ENCODE results near the gene CNTROB.

GRCh38 chr17:7988750-7989178, 56.8 kb downstream of the CNTROB start:
- TF ChIP-seq CTCF (IDR thresholded peaks at IDR 0.05; ENCODE audit: low read depth, low read length), result peak; percentile 21
- no peak for TF ChIP-seq POLR2A (IDR thresholded peaks at IDR 0.05; ENCODE audit: extremely low read depth, insufficient read length)
- TF ChIP-seq, protein P1, sequence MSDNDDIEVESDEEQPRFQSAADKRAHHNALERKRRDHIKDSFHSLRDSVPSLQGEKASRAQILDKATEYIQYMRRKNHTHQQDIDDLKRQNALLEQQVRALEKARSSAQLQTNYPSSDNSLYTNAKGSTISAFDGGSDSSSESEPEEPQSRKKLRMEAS (IDR thresholded peaks at IDR 0.05; ENCODE audit: low read depth, low read length), result peak; percentile 84
- TF ChIP-seq MYC (IDR thresholded peaks at IDR 0.05; ENCODE audit: low read depth, low read length), result peak; percentile 56; the same call in 1 of the 2 replicates
